ENCODE measurements around the gene AIF1. TPM values are rescaled to one million over a fixed set of nuclear protein-coding genes. Genes with fewer than 3 reads are reported as not detected.

The AIF1 gene
- total and polyA plus RNA-seq, 2 experiments from 2014 or later: 13.3 to 33.7 TPM

DNA sequence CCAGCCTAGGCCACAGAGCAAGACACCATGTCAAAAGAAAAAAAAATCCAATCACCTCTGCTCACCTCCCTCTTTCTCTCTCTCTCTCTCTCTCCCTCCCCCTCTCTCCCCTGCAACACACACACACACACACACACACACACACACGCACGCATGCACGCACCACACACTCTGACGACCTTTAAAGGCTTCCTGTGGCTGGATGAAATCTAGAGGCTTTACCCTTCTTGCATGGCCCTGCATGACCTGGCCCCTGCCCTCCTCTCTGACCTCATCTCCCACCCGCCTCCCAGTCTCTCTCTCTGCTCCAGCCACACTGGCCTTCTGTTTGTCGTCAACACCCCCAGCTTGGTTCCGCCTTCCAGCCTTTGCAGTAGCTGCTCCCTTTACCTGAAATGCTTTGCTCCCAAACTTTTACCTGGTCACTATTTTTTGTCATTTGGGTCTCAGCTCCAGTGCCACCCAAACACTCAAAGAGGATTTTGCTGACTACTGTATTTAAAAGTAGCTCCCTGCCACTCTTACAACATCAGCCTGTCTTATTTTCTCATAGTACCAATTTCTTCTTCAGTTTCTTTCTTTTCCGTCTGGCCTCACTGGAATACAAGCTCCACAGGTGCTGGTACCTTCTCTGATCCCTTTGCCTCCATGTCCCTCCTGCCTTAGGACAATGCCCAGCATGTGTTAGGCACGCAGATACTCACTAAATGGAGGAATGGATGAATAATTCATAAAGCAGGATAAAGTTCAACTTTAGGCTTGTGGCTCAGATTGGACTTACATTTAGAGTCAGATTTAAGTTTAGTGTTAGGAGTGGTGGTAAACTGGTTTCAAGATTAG is 47.3 kb upstream of the AIF1 start (continued):
- TF ChIP-seq CREB1 (CRISPR knock-in tag; IDR thresholded peaks at IDR 0.05; ENCODE audit: low read depth) (no peak), POLR2AphosphoS5 (IDR thresholded peaks at IDR 0.05; ENCODE audit: low read depth) (no peak), ZNF331 (CRISPR knock-in tag; IDR thresholded peaks at IDR 0.05; ENCODE audit: low read depth) (no peak), EZH2 (IDR thresholded peaks at IDR 0.05; ENCODE audit: low read depth, unreplicated experiment) (no peak), ZNF114 (CRISPR knock-in tag; IDR thresholded peaks at IDR 0.05) (no peak)
- TF ChIP-seq, protein P1, sequence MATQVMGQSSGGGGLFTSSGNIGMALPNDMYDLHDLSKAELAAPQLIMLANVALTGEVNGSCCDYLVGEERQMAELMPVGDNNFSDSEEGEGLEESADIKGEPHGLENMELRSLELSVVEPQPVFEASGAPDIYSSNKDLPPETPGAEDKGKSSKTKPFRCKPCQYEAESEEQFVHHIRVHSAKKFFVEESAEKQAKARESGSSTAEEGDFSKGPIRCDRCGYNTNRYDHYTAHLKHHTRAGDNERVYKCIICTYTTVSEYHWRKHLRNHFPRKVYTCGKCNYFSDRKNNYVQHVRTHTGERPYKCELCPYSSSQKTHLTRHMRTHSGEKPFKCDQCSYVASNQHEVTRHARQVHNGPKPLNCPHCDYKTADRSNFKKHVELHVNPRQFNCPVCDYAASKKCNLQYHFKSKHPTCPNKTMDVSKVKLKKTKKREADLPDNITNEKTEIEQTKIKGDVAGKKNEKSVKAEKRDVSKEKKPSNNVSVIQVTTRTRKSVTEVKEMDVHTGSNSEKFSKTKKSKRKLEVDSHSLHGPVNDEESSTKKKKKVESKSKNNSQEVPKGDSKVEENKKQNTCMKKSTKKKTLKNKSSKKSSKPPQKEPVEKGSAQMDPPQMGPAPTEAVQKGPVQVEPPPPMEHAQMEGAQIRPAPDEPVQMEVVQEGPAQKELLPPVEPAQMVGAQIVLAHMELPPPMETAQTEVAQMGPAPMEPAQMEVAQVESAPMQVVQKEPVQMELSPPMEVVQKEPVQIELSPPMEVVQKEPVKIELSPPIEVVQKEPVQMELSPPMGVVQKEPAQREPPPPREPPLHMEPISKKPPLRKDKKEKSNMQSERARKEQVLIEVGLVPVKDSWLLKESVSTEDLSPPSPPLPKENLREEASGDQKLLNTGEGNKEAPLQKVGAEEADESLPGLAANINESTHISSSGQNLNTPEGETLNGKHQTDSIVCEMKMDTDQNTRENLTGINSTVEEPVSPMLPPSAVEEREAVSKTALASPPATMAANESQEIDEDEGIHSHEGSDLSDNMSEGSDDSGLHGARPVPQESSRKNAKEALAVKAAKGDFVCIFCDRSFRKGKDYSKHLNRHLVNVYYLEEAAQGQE (IDR thresholded peaks at IDR 0.05; ENCODE audit: unreplicated experiment): no peak

- H3K4me1 Mint-ChIP-seq: peaks cover 10% of the 10 kb centered on the region
- H3F3A ChIP-seq (replicated peaks; ENCODE audit: low read depth): 0 out of 2 replicates have a peak, but pooled peaks cover 2% of the 10 kb centered on the region
- no peaks in the 10 kb centered on the region; the same call in 2 of the 3 replicates for H3K36me3 Mint-ChIP-seq (ENCODE audit: low read depth)
- H3K36me3 ChIP-seq (ENCODE audit: insufficient read depth): no peaks in the 10 kb centered on the region
- H3K27ac ChIP-seq (ENCODE audit: low read depth): no peak overlapping the region
- H3K79me2 ChIP-seq (replicated peaks; ENCODE audit: insufficient read depth): no peaks in the 10 kb centered on the region
- no peak for DNase-seq (ENCODE audit: low spot score)
- no peak overlapping the region for H3K4me3 ChIP-seq
- ATAC-seq: no peak
- peaks cover 5% of the 10 kb centered on the region; the same call in 1 of the 2 replicates for H3K4me1 ChIP-seq (ENCODE audit: insufficient read depth)
- no peaks in the 10 kb centered on the region; the same call in 2 of the 3 replicates for H3K9me3 Mint-ChIP-seq
- H3K27me3 Mint-ChIP-seq (ENCODE audit: insufficient read depth, low read depth, poor library complexity): peaks cover 7% of the 10 kb centered on the region
- no peaks in the 10 kb centered on the region for H4K20me1 ChIP-seq (replicated peaks; ENCODE audit: insufficient read depth)
- H3K27me3 ChIP-seq (ENCODE audit: insufficient read depth): no peaks in the 10 kb centered on the region
- H2AFZ ChIP-seq: no peak overlapping the region
- H3K9me2 ChIP-seq (ENCODE audit: insufficient read depth): no peaks in the 10 kb centered on the region
- no peak overlapping the region for H3K4me2 ChIP-seq
- no peak overlapping the region for H3K4me3 Mint-ChIP-seq
- no peak overlapping the region for H3K27ac Mint-ChIP-seq
- TF ChIP-seq NANOG (IDR thresholded peaks at IDR 0.05; ENCODE audit: borderline replicate concordance) (no peak), ZNF114 (CRISPR knock-in tag; IDR thresholded peaks at IDR 0.05) (no peak), CTCF (conservative IDR thresholded peaks at IDR 0.05; ENCODE audit: low read depth in 2 of 2) (no peak), STAT1 (IDR thresholded peaks at IDR 0.05; ENCODE audit: unreplicated experiment) (no peak), JUNB (IDR thresholded peaks at IDR 0.05; ENCODE audit: unreplicated experiment) (no peak), EZH2phosphoT487 (IDR thresholded peaks at IDR 0.05; ENCODE audit: unreplicated experiment) (no peak)
- TF ChIP-seq, protein P1 (IDR thresholded peaks at IDR 0.05; ENCODE audit: unreplicated experiment): no peak
Observed at GRCh38 chr6:31568537-31568961, 46.5 kb upstream of the AIF1 start.
